Skin of body (tissue), 2 donors: ENCODE results near the gene TPD52L2. TPM values are rescaled to one million over a fixed set of nuclear protein-coding genes. Genes with fewer than 3 reads are reported as not detected.
A peak's percentile ranks its signal among the peaks of the same experiment; 100 is the strongest.

ENCODE experiments used
- DNase-seq: peaks from one replicate; lab custom pipeline; 2025; lab: John Stamatoyannopoulos, UW
- total RNA-seq: library from RNA; depleted of rRNA; stranded (reverse); fragments of >200 nt; gene quantifications from one replicate; pipeline ENCODE4 v1.2.3, GENCODE V29; 2014

TPD52L2 gene
- total RNA-seq = 39.3 TPM

DNA sequence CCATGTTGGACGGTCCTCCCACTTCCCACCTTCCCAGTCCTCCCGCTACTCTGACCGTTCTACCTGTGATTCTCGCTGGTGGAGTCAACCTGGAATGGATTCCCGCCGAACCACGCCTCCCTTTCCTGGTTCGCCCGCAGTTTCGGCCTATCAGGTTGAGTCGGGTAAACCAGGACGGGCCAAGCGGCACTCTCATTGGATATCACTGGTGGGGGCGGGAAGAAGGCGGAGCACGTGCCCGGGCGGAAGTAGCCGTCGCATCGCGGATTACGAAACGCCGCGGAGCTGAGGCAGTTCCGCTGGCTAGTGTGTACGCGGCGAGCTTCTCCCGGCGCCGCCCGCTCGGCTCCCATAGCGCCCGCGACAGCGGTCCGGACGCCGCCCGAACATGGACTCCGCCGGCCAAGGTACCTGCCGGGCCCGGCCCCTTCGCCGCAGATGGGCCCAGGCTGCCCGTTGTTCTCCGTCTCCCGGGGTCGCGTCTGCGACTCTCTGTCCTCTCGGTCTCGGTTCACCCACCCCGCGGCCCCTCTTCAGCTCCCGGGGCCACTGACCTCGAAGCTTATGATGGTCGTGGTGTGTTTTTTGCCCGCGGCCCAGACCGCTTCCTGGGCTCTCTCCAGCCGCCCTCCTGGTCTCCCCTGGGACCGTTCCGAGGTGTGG, at the start of gene TPD52L2:
Gene TPD52L2, plus strand, starts transcription at position 293 of the 663 bp plus-strand sequence. Its CDS starts 96 bp downstream, at position 389.
- peak; percentile 97 for DNase-seq

DNA sequence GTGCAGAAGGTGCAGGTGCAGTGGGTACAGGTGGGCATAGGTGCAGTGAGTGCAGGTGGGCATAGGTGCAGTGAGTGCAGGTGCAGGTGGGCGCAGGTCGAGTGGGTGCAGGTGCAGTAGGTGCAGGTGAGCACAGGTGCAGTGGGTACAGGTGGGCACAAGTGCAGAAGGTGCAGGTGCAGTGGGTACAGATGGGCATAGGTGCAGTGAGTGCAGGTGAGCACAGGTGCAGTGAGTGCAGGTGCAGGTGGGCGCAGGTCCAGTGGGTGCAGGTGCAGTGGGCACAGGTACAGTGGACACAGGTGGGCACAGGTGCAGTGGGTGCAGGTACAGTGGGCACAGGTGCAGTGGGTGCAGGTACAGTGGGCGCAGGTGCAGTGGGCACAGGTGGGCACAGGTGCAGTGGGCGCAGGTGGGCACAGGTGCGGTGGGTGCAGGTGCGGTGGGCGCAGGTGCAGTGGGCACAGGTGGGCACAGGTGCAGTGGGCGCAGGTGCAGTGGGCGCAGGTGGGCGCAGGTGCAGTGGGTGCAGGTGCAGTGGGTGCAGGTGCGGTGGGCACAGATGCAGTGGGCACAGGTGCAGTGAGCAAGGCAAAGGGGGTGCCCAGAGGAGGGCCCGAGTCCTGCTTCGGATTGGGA, 49.3 kb upstream of the TPD52L2 start:
- no peak for DNase-seq

- DNase-seq = no peak
Measured at GRCh38 chr20:63819224-63819921, 45.7 kb upstream of the TPD52L2 start.

GRCh38 chr20:63821811-63822210, 43.3 kb upstream of the TPD52L2 start:
- DNase-seq = no peak

DNA sequence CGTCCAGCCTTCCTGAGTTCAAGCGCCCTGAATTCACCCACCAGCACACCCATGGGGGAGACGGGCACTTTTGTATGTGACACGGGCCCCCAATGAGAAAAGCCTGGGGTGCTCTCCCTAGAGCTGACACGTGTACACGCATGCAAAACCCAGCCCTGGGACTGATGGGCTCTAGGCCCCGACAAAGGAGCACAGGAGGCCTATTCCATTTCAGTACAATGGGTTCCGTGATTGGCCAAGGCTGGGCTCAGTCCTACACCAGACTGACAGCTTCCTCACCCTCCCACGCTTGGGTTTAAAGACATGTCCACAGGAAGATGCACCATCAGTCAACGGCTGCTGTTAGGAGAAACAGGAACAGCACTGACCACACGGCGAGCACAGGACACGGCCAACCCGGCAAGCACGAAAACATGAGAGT, 42.8 kb upstream of the TPD52L2 start:
- DNase-seq = no peak

DNA sequence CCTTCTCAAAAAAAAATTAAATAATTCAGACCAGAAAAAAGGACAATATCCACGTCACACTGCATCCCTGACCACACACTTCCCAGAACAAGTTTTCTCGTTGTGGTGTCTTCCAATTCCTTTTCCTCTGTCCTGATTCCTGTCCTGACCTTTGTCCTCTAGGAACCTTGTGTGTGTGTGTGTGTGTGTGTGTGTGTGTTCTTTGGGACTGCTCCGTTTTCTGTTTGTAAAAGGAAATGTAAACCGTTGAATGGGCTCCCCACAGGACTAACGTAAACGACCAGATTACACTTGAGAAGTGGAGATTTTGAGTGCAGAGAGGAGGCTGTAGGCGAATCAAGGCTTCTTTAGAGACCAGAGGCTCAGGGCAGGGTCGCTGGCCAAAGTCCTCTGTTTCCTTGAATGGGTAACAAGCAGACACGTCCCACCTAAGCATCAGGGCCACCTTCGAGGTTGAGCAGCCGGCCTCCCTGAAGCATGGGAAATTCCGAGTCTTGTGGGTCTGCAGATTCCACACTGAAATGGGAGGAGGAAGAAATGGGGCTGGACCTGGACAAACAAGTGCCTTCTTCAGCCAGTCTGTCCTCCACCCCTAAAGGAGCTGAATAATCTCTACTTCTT, 41.3 kb upstream of the TPD52L2 start:
- DNase-seq = no peak

- no peak for DNase-seq
Measured at GRCh38 chr20:63825331-63826118, 39.5 kb upstream of the TPD52L2 start.

DNA sequence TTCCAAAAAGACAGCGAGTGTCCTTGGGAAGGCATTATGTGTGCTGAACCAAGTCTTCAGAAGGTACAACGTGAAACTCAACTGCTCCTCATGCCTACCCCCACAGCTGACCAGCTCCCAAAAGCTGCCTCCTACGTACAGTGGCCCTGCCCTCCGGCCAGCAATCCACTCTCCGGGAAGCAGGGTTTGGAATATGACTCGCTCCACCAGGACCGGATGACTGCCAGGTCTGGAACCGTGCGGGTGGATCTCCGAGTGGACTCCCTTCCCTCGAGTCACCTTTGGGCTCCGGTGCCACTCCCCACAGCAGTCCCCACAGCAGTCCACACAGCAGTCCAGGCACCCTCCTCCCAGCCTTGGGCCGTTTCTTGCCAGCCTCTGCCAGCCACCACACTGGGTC, 38.3 kb upstream of the TPD52L2 start:
- DNase-seq = no peak

DNA sequence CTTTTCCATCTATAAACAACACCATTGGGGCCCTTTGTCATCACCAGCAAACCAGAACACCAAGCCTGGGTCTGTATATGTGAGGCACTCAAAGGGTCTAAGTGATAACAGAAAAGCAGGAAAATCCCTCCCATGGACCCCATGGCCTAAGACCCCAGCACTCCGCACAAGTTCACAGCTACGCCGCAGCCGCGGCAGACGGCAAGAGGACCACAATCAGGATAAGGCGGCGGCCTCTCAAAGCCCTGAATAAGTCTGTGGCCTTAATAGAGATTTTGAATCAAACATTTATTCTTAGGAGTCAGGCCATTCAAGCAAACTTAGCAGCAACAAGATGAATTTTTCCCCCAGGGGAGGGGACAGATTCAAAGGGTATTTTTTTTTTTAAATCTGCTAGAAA, 36.9 kb upstream of the TPD52L2 start:
- DNase-seq = no peak

GRCh38 chr20:63828545-63828944, 36.5 kb upstream of the TPD52L2 start:
- DNase-seq = no peak

DNA sequence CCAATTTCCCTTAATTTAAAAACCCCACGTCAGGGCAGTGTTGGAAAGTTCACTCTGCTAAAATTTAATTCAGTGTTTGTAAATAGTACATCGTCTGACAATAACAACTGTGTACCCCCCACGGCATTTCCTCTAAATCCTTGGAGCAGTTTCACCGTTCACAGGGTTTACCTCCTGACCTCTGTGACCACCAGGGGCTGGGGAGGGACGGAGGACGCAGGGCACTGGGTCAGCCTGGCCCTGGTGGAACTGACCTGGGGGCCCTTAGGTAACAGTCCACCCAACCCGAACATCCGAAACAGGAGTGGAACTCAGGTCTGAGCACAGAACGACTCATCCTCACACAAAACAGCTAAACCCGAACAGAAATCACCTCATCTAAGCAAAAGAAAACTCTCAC, 36.1 kb upstream of the TPD52L2 start:
- no peak for DNase-seq

DNA sequence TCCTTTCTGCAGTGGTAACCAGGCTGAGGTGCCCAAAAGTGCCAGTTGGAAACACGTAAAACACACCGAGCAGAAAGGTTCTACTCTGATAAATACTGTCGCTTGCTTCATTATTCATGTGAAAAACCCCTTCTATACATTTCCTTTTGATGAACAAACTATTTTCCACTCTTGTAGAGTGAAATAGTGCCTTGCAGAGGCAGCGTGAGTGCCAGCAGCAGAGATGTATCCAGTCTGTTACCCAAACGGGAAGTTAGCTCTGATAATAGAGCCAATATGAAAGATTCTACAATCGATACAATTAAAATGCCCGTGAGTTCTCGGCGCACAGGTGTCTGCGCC, 35.5 kb upstream of the TPD52L2 start:
- no peak for DNase-seq

DNA sequence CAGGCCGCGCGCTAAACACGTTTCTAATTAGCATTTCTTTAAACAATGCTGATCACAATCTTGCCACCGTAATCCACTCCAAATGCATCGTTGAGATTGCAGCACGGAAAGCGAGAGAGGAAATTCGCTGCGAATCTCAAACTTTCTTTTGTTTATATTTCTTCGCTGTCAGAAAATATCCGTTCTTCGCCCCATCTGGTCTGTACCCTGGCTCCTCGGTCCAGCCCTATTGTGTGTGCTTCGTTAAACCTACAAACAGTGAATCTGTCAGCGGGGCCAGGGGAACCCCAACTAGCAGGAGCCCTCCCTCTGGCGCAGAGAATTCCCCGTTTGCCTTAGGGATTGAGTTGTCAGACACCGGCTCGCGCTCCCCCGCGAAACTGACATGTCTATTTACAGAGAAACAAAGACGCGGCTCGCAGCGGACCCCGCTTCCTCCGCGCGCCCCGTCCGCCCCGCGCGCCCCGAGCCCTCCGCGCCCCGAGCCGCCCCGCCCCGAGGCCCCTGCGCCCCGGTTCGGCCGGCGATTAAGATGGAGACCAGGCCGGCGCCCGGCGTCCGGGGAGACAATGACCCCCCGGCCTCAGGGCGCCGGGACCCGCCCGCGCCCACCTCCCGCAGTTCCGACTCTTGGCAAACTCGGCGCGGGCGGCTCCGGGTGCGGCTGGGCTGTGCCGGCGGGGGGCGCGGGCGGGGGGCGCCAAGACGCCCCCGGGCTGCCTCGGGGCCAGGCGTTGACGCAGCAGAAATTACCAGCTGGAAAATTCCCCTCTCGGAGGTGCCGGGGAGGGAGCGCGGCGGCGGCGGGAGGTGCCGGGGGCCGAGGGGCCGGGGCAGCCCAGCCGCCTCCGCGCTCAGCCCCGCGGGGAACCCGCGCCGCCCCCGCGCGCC, 34.9 kb upstream of the TPD52L2 start:
- DNase-seq = no peak

GRCh38 chr20:63830841-63831588, 34.1 kb upstream of the TPD52L2 start, which contains the start of gene ZBTB46:
Gene ZBTB46, minus strand, starts transcription at chr20:63831264. Its CDS starts 40,507 bp downstream, at chr20:63790757.
- no peak for DNase-seq

DNA sequence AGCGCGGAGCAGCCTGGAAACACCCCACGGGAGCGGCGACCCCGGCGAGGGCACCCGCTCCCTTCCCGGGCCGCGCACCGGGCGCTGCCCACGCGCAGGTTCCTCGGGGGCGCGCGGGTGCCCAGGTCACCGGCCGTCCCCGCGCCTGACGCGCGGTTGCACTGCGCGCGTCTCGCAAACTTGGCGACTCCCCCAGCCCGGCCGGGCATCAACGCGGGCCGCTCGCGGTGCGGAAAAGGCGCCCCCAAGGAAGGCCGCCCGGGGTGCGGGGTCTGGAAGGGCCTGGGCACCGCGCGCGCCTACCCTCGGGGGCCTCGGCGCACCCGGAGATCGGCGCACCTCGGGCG, 33.5 kb upstream of the TPD52L2 start:
- DNase-seq = no peak

- DNase-seq = no peak
Measured at GRCh38 chr20:63831993-63832686, 32.9 kb upstream of the TPD52L2 start.

DNA sequence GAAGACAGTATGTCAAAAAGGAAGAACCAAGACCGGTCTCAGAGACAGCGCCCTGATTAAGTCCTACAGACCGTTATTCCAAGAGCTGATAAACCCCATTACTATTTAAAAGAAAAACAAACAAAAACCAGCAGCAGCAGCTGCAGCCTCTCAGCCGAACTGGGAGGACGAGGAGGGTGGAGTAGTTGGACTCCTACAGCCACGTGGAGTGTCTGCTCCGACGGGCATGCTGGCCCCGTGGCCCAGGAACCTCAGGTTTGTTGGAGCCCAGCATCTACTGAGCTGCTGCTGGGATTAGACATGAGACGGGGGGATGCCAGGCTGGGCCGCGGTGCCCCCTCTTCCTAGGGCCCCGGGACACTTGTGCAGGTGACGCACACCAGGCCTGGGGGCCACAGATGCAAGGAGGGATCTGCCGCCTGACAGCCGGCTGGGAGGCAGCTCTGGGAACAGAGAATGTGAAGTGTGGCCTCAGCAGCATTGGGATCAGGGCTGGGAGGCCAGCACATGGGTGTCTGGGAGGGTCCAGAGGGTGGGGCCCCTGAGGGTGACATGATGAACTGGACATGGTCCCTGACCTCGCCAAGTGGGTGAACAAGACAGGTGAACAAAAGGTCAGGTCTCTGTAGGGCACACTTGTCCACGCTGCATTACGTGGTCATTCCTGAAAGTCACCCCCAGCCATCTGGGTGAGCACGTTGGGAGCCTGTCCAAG, 31.1 kb upstream of the TPD52L2 start:
- no peak for DNase-seq

DNA sequence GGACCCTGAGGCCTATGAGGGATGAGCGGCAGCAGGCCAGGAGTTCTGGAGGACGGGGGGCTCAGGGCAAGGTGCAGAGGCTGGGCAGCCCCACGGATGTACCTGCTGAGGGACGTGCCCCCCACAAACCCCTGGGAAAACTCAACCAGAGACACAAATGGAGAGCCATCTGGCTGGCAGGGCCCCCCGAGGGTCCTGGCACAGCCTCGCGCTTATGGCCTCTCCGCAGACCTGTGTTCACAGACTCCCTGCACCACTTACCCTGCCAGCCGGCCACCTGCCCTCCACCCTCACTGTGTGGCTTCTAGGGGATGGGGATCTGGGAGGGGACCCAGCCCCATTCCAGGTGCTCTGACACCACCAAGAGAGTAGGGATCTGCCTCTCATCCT, 30.6 kb upstream of the TPD52L2 start:
- DNase-seq = no peak
